WTC11 (cell line): ENCODE results near the gene FAM193A. TPM values are rescaled to one million over a fixed set of nuclear protein-coding genes. Genes with fewer than 3 reads are reported as not detected.
A peak's percentile ranks its signal among the peaks of the same experiment; 100 is the strongest.

Source experiments
- ATAC-seq: fragments of 200-7000 bp; cut with Tn5 transposase; 2 replicates; pipeline ENCODE4 v1.10.0; 2021; ENCODE audit warnings: mild to moderate bottlenecking, moderate library complexity
- CTCF ChIA-PET: fragments of 300-600 bp; sonication (Branson Sonifier 250); formaldehyde crosslinking; loops from one replicate; lab custom pipeline; 2021; ENCODE audit warnings: antibody characterized with exemption; lab: Charles Lee
- POLR2A ChIA-PET: fragments of 350-600 bp; sonication (Branson Sonifier 250); formaldehyde crosslinking; loops from one replicate; lab custom pipeline; 2021; ENCODE audit warnings: antibody characterized with exemption; lab: Charles Lee
- DNase-seq: peaks from one replicate; pipeline ENCODE4 v3.0.0; 2021; ENCODE audit warnings: low spot score
- H3K27ac Mint-ChIP-seq: 2 replicates; pipeline ENCODE4 v1.8.0; 2021; ENCODE audit warnings: mixed read lengths
- H3K27me3 Mint-ChIP-seq: 2 replicates; pipeline ENCODE4 v1.8.0; 2021; ENCODE audit warnings: low read depth, mild to moderate bottlenecking, moderate library complexity, mixed read lengths
- H3K36me3 Mint-ChIP-seq: 2 replicates; pipeline ENCODE4 v1.8.0; 2021; ENCODE audit warnings: mixed read lengths
- H3K4me1 Mint-ChIP-seq: 2 replicates; pipeline ENCODE4 v1.8.0; 2022; ENCODE audit warnings: mixed read lengths
- H3K4me3 Mint-ChIP-seq: 2 replicates; pipeline ENCODE4 v1.8.0; 2021; ENCODE audit warnings: mild to moderate bottlenecking, moderate library complexity, mixed read lengths
- H3K9me3 Mint-ChIP-seq: 2 replicates; pipeline ENCODE4 v1.8.0; 2021; ENCODE audit warnings: mixed read lengths
- AR ChIP-seq: fragments of 250-450 bp; sonication (Bioruptor Pico); IDR thresholded peaks from 2 replicates; pipeline ENCODE4 v1.9.0; 2021; ENCODE audit warnings: mild to moderate bottlenecking
- ARID4B ChIP-seq: sonication (generic); formaldehyde crosslinking; IDR thresholded peaks from 2 replicates; pipeline ENCODE4 v1.8.0; 2023; ENCODE audit warnings: missing genetic modification reagents, mild to moderate bottlenecking, borderline replicate concordance
- CREB1 ChIP-seq: sonication (generic); formaldehyde crosslinking; IDR thresholded peaks from 2 replicates; pipeline ENCODE4 v1.8.0; 2023; ENCODE audit warnings: mild to moderate bottlenecking, missing genetic modification reagents
- EMX1 ChIP-seq: fragments of 250-450 bp; sonication (Bioruptor Pico); IDR thresholded peaks from 2 replicates; pipeline ENCODE4 v1.8.0; 2021; ENCODE audit warnings: mild to moderate bottlenecking
- FOXK1 ChIP-seq: sonication (generic); formaldehyde crosslinking; IDR thresholded peaks from 2 replicates; pipeline ENCODE4 v1.8.0; 2022; ENCODE audit warnings: mild to moderate bottlenecking, moderate library complexity, missing genetic modification reagents
- FOXP1 ChIP-seq: sonication (generic); formaldehyde crosslinking; IDR thresholded peaks from 2 replicates; pipeline ENCODE4 v1.8.0; 2022; ENCODE audit warnings: missing genetic modification reagents, mild to moderate bottlenecking, moderate library complexity, borderline replicate concordance
- GTF2I ChIP-seq: fragments of 250-450 bp; sonication (Bioruptor Pico); conservative IDR thresholded peaks from 2 replicates; pipeline ENCODE4 v1.4.0; 2021; ENCODE audit warnings: mild to moderate bottlenecking
- HMGA2 ChIP-seq: fragments of 250-450 bp; sonication (Bioruptor Pico); IDR thresholded peaks from 2 replicates; pipeline ENCODE4 v1.4.0; 2021; ENCODE audit warnings: mild to moderate bottlenecking, moderate library complexity
- KAT7 ChIP-seq: sonication (generic); formaldehyde crosslinking; IDR thresholded peaks from 2 replicates; pipeline ENCODE4 v1.8.1; 2023; ENCODE audit warnings: missing genetic modification reagents, mild to moderate bottlenecking, borderline replicate concordance
- MLX ChIP-seq: sonication (generic); formaldehyde crosslinking; IDR thresholded peaks from 2 replicates; pipeline ENCODE4 v1.8.1; 2023; ENCODE audit warnings: mild to moderate bottlenecking, missing genetic modification reagents, moderate library complexity
- NFE2L1 ChIP-seq: sonication (generic); formaldehyde crosslinking; IDR thresholded peaks from 2 replicates; pipeline ENCODE4 v1.8.1; 2023; ENCODE audit warnings: missing genetic modification reagents
- NR3C1 ChIP-seq: sonication (generic); formaldehyde crosslinking; conservative IDR thresholded peaks from 2 replicates; pipeline ENCODE4 v1.8.1; 2023; ENCODE audit warnings: low read depth, mild to moderate bottlenecking, missing genetic modification reagents
- PREB ChIP-seq: sonication (generic); formaldehyde crosslinking; IDR thresholded peaks from 2 replicates; pipeline ENCODE4 v1.8.1; 2022; ENCODE audit warnings: mild to moderate bottlenecking, missing genetic modification reagents, moderate library complexity, borderline replicate concordance
- RELA ChIP-seq: sonication (generic); formaldehyde crosslinking; IDR thresholded peaks from 2 replicates; pipeline ENCODE4 v1.8.1; 2022; ENCODE audit warnings: missing genetic modification reagents, mild to moderate bottlenecking, borderline replicate concordance
- RORB ChIP-seq: fragments of 250-450 bp; sonication (Bioruptor Pico); IDR thresholded peaks from 2 replicates; pipeline ENCODE4 v1.9.0; 2021; ENCODE audit warnings: mild to moderate bottlenecking
- SMAD3 ChIP-seq: sonication (generic); formaldehyde crosslinking; IDR thresholded peaks from 2 replicates; pipeline ENCODE4 v1.8.0; 2022; ENCODE audit warnings: missing genetic modification reagents, mild to moderate bottlenecking, borderline replicate concordance
- SMAD4 ChIP-seq: sonication (generic); formaldehyde crosslinking; IDR thresholded peaks from 2 replicates; pipeline ENCODE4 v1.8.0; 2022; ENCODE audit warnings: mild to moderate bottlenecking, missing genetic modification reagents
- TP53 ChIP-seq: sonication (generic); formaldehyde crosslinking; IDR thresholded peaks from 2 replicates; pipeline ENCODE4 v1.8.1; 2023; ENCODE audit warnings: mild to moderate bottlenecking, missing genetic modification reagents
- ZNF121 ChIP-seq: sonication (generic); formaldehyde crosslinking; IDR thresholded peaks from 2 replicates; pipeline ENCODE4 v1.8.0; 2023; ENCODE audit warnings: missing genetic modification reagents
- ZNF317 ChIP-seq: sonication (generic); formaldehyde crosslinking; IDR thresholded peaks from 2 replicates; pipeline ENCODE4 v1.8.1; 2023; ENCODE audit warnings: low read depth, mild to moderate bottlenecking, moderate library complexity, missing genetic modification reagents, borderline replicate concordance
- ZNF396 ChIP-seq: fragments of 250-450 bp; sonication (Bioruptor Pico); IDR thresholded peaks from 2 replicates; pipeline ENCODE4 v1.8.0; 2021; ENCODE audit warnings: mild to moderate bottlenecking, moderate library complexity, borderline replicate concordance
- ZNF416 ChIP-seq: fragments of 250-450 bp; sonication (Bioruptor Pico); IDR thresholded peaks from 2 replicates; pipeline ENCODE4 v1.9.0; 2021; ENCODE audit warnings: mild to moderate bottlenecking, inconsistent platforms
- ZNF512 ChIP-seq: sonication (generic); formaldehyde crosslinking; IDR thresholded peaks from 2 replicates; pipeline ENCODE4 v1.8.1; 2022; ENCODE audit warnings: missing genetic modification reagents, borderline replicate concordance
- ZNF671 ChIP-seq: fragments of 250-450 bp; sonication (Bioruptor Pico); IDR thresholded peaks from 2 replicates; pipeline ENCODE4 v1.8.0; 2021; ENCODE audit warnings: mild to moderate bottlenecking
- total RNA-seq: library from RNA; stranded (reverse); gene quantifications from 3 replicates; pipeline ENCODE4 v1.2.3, GENCODE V29; 2021

Gene FAM193A
- total RNA-seq, 1 experiment from 2014 or later = 28.1 TPM

GRCh38 chr4:2494992-2495391, 41.5 kb upstream of the FAM193A start:
- H3K4me3 Mint-ChIP-seq = no peak overlapping the region
- H3K4me1 Mint-ChIP-seq = no peaks in the 10 kb centered on the region
- ATAC-seq (no peak), DNase-seq (no peak)
- H3K36me3 Mint-ChIP-seq = peaks cover 78% of the 10 kb centered on the region
- no peaks in the 10 kb centered on the region for H3K27me3 Mint-ChIP-seq
- TF ChIP-seq ZNF416 = no peak
- TF ChIP-seq ZNF671 = no peak
- TF ChIP-seq CREB1 (CRISPR knock-in tag) = no peak
- no peak for TF ChIP-seq ZNF317
- no peak for TF ChIP-seq SMAD4 (CRISPR knock-in tag)
- TF ChIP-seq, all 79 proteins: peak for 0
- Mint-ChIP-seq H3K27ac (peak overlapping the region; percentile 70; the same call in 1 of the 2 replicates), H3K9me3 (no peaks in the 10 kb centered on the region)
- ChIA-PET CTCF (interaction anchor here (1.2 kb wide), 1 partner anchor 53 kb away, joined by 5 read pairs; no protein-coding TSS in a partner anchor), POLR2A (interaction anchor here (1.0 kb wide), 1 partner anchor 10 kb away, joined by 3 read pairs; no protein-coding TSS in a partner anchor)

- no peak for TF ChIP-seq RELA (CRISPR knock-in tag)
- TF ChIP-seq MLX (CRISPR knock-in tag) = no peak
- TF ChIP-seq EMX1 (CRISPR knock-in tag) = no peak
- TF ChIP-seq AR = no peak
- no peak for TF ChIP-seq ZNF396
- TF ChIP-seq CREB1 (CRISPR knock-in tag) = no peak
- TF ChIP-seq FOXK1 = no peak
- no peak for TF ChIP-seq RORB (CRISPR knock-in tag)
- TF ChIP-seq ZNF121 = no peak
- TF ChIP-seq NFE2L1 (CRISPR knock-in tag) = no peak
- no peak for TF ChIP-seq KAT7 (CRISPR knock-in tag)
- TF ChIP-seq PREB (CRISPR knock-in tag) = no peak
- TF ChIP-seq SMAD3 (CRISPR knock-in tag) = no peak
- no peak for TF ChIP-seq GTF2I (CRISPR knock-in tag)
- no peak for TF ChIP-seq TP53 (CRISPR knock-in tag)
- DNase-seq = no peak
- H3K4me1 Mint-ChIP-seq = no peaks in the 10 kb centered on the region
- H3K27ac Mint-ChIP-seq = no peak overlapping the region
- no peaks in the 10 kb centered on the region for H3K9me3 Mint-ChIP-seq
- H3K27me3 Mint-ChIP-seq = no peaks in the 10 kb centered on the region
- H3K36me3 Mint-ChIP-seq = peaks cover 83% of the 10 kb centered on the region
- no peak for ATAC-seq
- H3K4me3 Mint-ChIP-seq = no peak overlapping the region
- POLR2A ChIA-PET = no interaction called here
- CTCF ChIA-PET = no interaction called here
These were observed 39.1 kb upstream of the FAM193A start for GRCh38 chr4:2497324-2497723.

GRCh38 chr4:2497931-2498330, 38.5 kb upstream of the FAM193A start:
- DNase-seq (no peak), ATAC-seq (no peak)
- H3K4me1 Mint-ChIP-seq = no peaks in the 10 kb centered on the region
- H3K27ac Mint-ChIP-seq = no peak overlapping the region
- ChIA-PET CTCF (no interaction called here), POLR2A (no interaction called here)
- no peak overlapping the region for H3K4me3 Mint-ChIP-seq
- peaks cover 77% of the 10 kb centered on the region for H3K36me3 Mint-ChIP-seq
- H3K9me3 Mint-ChIP-seq = no peaks in the 10 kb centered on the region
- H3K27me3 Mint-ChIP-seq = no peaks in the 10 kb centered on the region
- TF ChIP-seq ARID4B = no peak
- no peak for TF ChIP-seq KAT7 (CRISPR knock-in tag)
- TF ChIP-seq NR3C1 (CRISPR knock-in tag) = no peak
- TF ChIP-seq ZNF512 (CRISPR knock-in tag) = no peak
- no peak for TF ChIP-seq FOXP1 (CRISPR knock-in tag)
- no peak for TF ChIP-seq HMGA2 (CRISPR knock-in tag)
